Natural killer cell (primary cell): ENCODE results near the gene SYT11. TPM values are rescaled to one million over a fixed set of nuclear protein-coding genes. Genes with fewer than 3 reads are reported as not detected.

ENCODE experiments used
- ATAC-seq, 3 donors: fragments of 150-1000 bp in 2 of 3; fragments of 200-7000 bp in 1 of 3; cut with Tn5 transposase; 1 replicate in 1 of 3; 2 replicates in 2 of 3; pipeline ENCODE4 v1.10.0; 2021; ENCODE audit warnings: mild to moderate bottlenecking in 2 of 3, moderate library complexity in 2 of 3
- DNase-seq, 2 donors: peaks; one replicate each; pipeline versions ENCODE4 v3.0.0 to v3.0.0-alpha.2; 2013 to 2021; ENCODE audit warnings: mixed read lengths in 1 of 2
- H3K27ac ChIP-seq: one replicate; pipeline ENCODE4 v1.5.1; 2013; ENCODE audit warnings: mild to moderate bottlenecking, low read length
- H3K27me3 ChIP-seq: one replicate; pipeline ENCODE4 v1.6.1; 2013; ENCODE audit warnings: low read length; ENCODE audit not compliant: control insufficient read depth, insufficient read depth
- H3K36me3 ChIP-seq: one replicate; pipeline ENCODE4 v1.6.1; 2013; ENCODE audit warnings: low read length; ENCODE audit not compliant: control insufficient read depth, insufficient read depth
- H3K4me1 ChIP-seq: one replicate; pipeline ENCODE4 v1.6.1; 2013; ENCODE audit warnings: low read length; ENCODE audit not compliant: control insufficient read depth, insufficient read depth
- H3K4me3 ChIP-seq: one replicate; pipeline ENCODE4 v1.5.1; 2013; ENCODE audit warnings: low read length
- H3K9me3 ChIP-seq: one replicate; pipeline ENCODE4 v1.6.1; 2013; ENCODE audit warnings: low read length; ENCODE audit not compliant: control insufficient read depth, insufficient read depth
- H3K27ac Mint-ChIP-seq, 2 donors: one replicate each; pipeline ENCODE4 v1.8.0; 2022; ENCODE audit warnings: mild to moderate bottlenecking in 2 of 2, mixed read lengths in 2 of 2, moderate library complexity in 1 of 2
- H3K27me3 Mint-ChIP-seq, 2 donors: one replicate each; pipeline ENCODE4 v1.8.0; 2022; ENCODE audit warnings: low read depth in 2 of 2, mixed read lengths in 2 of 2
- H3K36me3 Mint-ChIP-seq: one replicate; pipeline ENCODE4 v1.8.0; 2022; ENCODE audit warnings: mixed read lengths
- H3K4me1 Mint-ChIP-seq, 2 donors: one replicate each; pipeline ENCODE4 v1.8.0; 2022; ENCODE audit warnings: mixed read lengths in 2 of 2
- H3K4me3 Mint-ChIP-seq: one replicate; pipeline ENCODE4 v1.8.0; 2022; ENCODE audit warnings: mild to moderate bottlenecking, moderate library complexity, mixed read lengths
- H3K9me3 Mint-ChIP-seq, 2 donors: one replicate each; pipeline ENCODE4 v1.8.0; 2022; ENCODE audit warnings: mixed read lengths in 2 of 2
- WGBS: methylation state at CpG from one replicate; pipeline ENCODE4 v1.1.7; 2013; ENCODE audit warnings: missing lambda C conversion rate; ENCODE audit not compliant: insufficient coverage; 5-methylcytosine and 5-hydroxymethylcytosine counted together
- intact Hi-C: fragments of 100-400 bp; cut with micrococcal nuclease; formaldehyde crosslinking; loops from one replicate; pipeline ENCODE4 v1.14.2; 2022
- total RNA-seq, 4 donors: library from RNA; stranded (reverse); fragments of 120-200 nt in 1 of 4; gene quantifications; one replicate each; pipeline versions ENCODE4 v1.2.3 to v1.2.4, GENCODE V29; 2013 to 2022
- TF ChIP-seq, protein P1 (sequence below): fragments of 200-600 bp; IDR thresholded peaks from one replicate; pipeline ENCODE4 v1.8.0; 2022; ENCODE audit warnings: antibody characterized with exemption

SYT11 gene
- total RNA-seq, 3 donors from 2014 or later (not counting 1 experiment from before 2014, with no cell fraction given): 38.1 to 42.8 (median 39.8) TPM

DNA sequence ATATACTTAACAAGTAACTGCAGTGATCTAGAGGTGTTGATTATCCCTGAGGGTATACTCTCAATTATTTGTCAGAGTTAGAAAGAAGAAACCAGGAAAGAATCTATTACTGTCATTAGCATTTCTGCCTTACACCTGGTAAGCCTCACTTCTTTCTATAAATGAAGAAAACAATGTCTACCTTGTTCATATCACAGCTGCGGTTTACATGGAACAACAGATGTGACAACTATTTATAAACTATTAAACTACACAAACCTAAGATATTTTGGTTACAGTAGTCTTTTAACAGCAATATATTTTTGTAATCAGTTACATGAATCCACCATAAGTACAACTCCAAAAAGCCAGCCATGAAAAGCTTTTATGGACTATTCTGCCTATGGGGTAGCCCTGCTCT is 43.0 kb upstream of the SYT11 start:
- no peak overlapping the region for H3K27ac ChIP-seq
- TF ChIP-seq, protein P1, sequence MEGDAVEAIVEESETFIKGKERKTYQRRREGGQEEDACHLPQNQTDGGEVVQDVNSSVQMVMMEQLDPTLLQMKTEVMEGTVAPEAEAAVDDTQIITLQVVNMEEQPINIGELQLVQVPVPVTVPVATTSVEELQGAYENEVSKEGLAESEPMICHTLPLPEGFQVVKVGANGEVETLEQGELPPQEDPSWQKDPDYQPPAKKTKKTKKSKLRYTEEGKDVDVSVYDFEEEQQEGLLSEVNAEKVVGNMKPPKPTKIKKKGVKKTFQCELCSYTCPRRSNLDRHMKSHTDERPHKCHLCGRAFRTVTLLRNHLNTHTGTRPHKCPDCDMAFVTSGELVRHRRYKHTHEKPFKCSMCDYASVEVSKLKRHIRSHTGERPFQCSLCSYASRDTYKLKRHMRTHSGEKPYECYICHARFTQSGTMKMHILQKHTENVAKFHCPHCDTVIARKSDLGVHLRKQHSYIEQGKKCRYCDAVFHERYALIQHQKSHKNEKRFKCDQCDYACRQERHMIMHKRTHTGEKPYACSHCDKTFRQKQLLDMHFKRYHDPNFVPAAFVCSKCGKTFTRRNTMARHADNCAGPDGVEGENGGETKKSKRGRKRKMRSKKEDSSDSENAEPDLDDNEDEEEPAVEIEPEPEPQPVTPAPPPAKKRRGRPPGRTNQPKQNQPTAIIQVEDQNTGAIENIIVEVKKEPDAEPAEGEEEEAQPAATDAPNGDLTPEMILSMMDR: no peak

DNA sequence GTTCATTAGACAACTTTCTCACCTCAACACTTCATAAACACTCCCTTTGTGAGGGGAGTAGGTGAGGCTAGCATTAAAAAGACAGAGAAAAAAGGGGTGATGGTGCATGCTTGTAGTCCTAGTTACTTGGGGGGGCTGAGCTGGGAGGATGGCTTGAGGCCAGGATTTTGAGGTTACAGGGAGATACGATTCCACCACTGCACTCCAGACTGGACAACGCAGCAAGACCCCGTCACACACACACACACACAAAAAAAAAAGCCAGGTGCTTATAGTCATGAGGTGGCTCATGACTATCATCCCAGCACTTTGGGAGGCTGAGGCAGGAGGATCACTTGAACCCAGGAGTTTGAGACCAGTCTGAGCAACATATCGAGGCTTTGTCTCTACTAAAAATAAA is 31.9 kb upstream of the SYT11 start:
- H3K9me3 Mint-ChIP-seq: no peaks in the 10 kb centered on the region
- 100% methylated on average over 1 of the region's 4 CpGs for WGBS
- intact Hi-C loops: no loop called here
- Histone ChIP-seq H3K9me3 (no peaks in the 10 kb centered on the region), H3K27ac (no peak overlapping the region), H3K27me3 (no peaks in the 10 kb centered on the region), H3K4me1 (no peaks in the 10 kb centered on the region), H3K36me3 (peaks cover 24% of the 10 kb centered on the region), H3K4me3 (no peak overlapping the region)
- H3K27ac Mint-ChIP-seq: peak overlapping the region in 1 of 2 donors; percentile 41
- DNase-seq: no peak
- no peak overlapping the region for H3K4me3 Mint-ChIP-seq
- peaks cover 0 to 9% of the 10 kb centered on the region in 2 donors for H3K4me1 Mint-ChIP-seq
- no peaks in the 10 kb centered on the region for H3K27me3 Mint-ChIP-seq
- H3K36me3 Mint-ChIP-seq: peaks cover 2% of the 10 kb centered on the region
- no peak for ATAC-seq
- TF ChIP-seq, protein P1: no peak

More for the DNA sequence above, 43.0 kb upstream of the SYT11 start:
- WGBS: no CpG with 5 or more reads among the region's 1 CpG
- H3K27me3 Mint-ChIP-seq: no peaks in the 10 kb centered on the region
- H3K27ac Mint-ChIP-seq: no peak overlapping the region
- no peaks in the 10 kb centered on the region for H3K27me3 ChIP-seq
- H3K4me3 Mint-ChIP-seq: no peak overlapping the region
- peaks cover 7% of the 10 kb centered on the region for H3K36me3 Mint-ChIP-seq
- DNase-seq: no peak
- H3K4me1 ChIP-seq: no peaks in the 10 kb centered on the region
- intact Hi-C loops: no loop called here
- H3K4me1 Mint-ChIP-seq: no peaks in the 10 kb centered on the region
- H3K36me3 ChIP-seq: peaks cover 81% of the 10 kb centered on the region
- no peak for ATAC-seq
- no peaks in the 10 kb centered on the region for H3K9me3 Mint-ChIP-seq
- no peaks in the 10 kb centered on the region for H3K9me3 ChIP-seq
- no peak overlapping the region for H3K4me3 ChIP-seq

GRCh38 chr1:155831279-155831976 is 27.9 kb upstream of the SYT11 start:
- intact Hi-C loops: no loop called here
- no peak overlapping the region for H3K4me3 ChIP-seq

More at GRCh38 chr1:155831279-155831976, 27.9 kb upstream of the SYT11 start:
- WGBS: 93% methylated on average over 5 of the region's 7 CpGs
- no peak overlapping the region for H3K4me3 Mint-ChIP-seq
- peaks cover 19 to 25% of the 10 kb centered on the region in 2 donors for H3K4me1 Mint-ChIP-seq
- Histone ChIP-seq H3K27ac (no peak overlapping the region), H3K4me1 (peaks cover 7% of the 10 kb centered on the region), H3K9me3 (no peaks in the 10 kb centered on the region), H3K27me3 (no peaks in the 10 kb centered on the region), H3K36me3 (peaks cover 7% of the 10 kb centered on the region)
- DNase-seq (no peak), ATAC-seq (no peak)
- no peaks in the 10 kb centered on the region for H3K9me3 Mint-ChIP-seq
- TF ChIP-seq, protein P1: no peak
- no peaks in the 10 kb centered on the region for H3K36me3 Mint-ChIP-seq
- no peak overlapping the region for H3K27ac Mint-ChIP-seq
- H3K27me3 Mint-ChIP-seq: no peaks in the 10 kb centered on the region
